HG02943 (cell line): ENCODE measurements around the gene AGXT.

Source experiments
- ATAC-seq: cut with Tn5 transposase; IDR thresholded peaks from one replicate; pipeline ENCODE4 v1.9.1; 2021; ENCODE audit warnings: mild to moderate bottlenecking, low read depth, moderate library complexity; ENCODE audit not compliant: unreplicated experiment

AGXT gene

DNA sequence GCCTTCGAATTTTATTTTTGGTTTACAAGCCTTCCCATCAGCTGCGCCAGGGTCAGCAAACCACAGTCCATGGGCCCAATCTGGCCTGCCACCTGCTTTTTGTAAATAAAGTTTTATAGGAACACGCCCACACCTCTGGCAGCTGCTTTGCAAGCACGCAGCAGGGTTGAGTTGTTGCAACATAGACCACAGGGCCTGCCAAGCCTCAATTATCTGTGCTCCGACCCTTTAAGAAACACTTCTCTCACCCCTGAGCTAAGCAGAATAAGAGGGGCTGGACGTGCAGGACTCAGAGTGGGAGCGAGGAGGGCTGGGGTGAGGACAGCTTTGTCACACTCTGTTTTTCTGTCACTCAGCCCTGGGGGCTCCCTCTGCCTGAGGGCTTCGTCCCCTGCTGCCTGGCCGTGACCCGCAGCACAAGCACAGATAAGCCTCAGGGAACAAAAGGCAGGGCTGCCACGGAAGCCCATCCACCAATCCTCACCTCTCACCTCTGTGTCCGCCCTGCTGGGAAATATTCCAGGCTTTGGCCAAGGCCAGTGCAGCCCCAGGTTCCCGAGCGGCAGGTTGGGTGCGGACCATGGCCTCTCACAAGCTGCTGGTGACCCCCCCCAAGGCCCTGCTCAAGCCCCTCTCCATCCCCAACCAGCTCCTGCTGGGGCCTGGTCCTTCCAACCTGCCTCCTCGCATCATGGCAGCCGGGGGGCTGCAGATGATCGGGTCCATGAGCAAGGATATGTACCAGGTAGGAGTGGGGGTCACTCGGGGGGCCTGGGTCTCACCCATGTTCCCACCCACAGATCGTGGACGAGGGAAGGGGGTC is at the start of gene AGXT:
Gene AGXT (plus strand): TSS at position 539 of the 823 bp plus-strand sequence. CDS start 42 bp downstream, at position 581.
- ATAC-seq = no peak

DNA sequence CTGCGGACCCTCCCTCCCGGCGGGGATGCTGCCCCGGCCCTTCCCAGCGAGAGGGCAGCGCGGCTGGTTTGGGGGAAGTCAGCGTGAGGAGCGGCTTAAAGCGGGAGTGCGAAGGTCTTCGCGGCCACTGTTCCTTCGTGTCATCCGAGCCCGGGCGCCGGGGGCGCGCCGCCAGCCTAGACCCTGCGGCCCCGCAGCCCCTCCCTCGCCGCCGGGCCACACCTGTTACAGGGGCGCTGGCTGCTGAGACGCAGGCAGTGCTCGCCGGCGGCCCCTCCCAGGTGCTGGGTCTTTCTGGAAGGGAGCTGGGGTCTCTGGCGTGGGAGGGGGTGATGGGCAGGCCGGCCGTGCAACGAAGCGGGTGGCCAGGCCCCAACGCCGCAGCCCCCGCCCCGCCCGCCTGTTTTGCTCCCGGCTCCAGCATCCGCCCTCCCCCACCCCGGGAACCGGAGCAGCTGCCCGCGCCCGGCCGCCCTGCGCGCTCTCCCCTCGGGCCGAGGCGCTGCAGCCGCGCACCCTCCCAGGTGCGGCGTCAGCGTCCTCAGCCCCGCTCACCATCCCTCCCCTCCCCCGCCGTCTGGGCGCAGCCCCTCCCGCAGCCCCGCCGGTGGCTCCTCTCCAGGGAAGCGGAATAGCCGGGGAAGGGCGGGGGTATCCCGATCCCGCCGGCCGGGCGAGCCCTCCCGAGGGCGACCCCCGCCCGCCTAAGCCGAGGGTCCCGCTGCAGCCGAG is 49.3 kb upstream of the AGXT start:
- no peak for ATAC-seq

DNA sequence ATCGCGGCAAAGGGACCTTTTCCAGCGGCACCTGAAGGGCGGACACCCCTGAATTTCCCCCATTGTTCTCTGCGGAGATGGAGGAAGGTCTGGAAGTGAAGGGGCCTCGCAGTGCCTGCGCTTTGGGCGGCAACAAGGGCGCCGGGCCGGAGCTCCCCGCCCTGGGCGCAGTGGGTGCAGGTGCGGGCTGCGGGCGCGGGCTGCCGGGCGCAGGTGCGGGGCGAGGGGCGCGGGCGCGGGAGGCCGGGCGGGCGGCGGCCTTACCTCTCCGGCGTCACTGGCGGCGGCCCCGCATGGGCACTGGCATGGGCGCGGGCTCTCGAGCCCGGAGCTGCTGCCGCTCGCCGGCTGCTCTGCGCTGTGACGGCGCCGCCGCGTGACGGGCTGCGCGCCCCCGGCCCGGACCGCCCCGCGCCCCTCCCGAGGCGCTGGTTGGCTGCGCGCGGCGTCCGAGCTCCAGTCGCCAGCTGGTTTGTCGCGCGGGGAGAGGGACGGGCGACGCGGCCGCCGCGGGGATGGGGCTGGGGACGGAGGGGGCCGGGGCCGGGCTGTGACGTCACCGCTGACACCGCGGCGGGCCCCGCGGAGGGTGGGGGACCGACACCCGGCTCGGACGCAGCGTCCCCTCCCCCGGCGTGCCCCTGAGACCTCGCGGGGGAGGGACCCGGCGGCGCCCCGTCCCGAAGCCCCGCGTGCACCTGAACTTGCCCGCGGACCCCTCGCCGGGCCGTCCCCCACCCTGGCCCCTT is 48.6 kb upstream of the AGXT start, which contains the start of gene KIF1A:
Gene KIF1A (minus strand): TSS at position 362 of the 749 bp plus-strand sequence. CDS start 22,467 bp downstream, outside the sequence.
- ATAC-seq = no peak

DNA sequence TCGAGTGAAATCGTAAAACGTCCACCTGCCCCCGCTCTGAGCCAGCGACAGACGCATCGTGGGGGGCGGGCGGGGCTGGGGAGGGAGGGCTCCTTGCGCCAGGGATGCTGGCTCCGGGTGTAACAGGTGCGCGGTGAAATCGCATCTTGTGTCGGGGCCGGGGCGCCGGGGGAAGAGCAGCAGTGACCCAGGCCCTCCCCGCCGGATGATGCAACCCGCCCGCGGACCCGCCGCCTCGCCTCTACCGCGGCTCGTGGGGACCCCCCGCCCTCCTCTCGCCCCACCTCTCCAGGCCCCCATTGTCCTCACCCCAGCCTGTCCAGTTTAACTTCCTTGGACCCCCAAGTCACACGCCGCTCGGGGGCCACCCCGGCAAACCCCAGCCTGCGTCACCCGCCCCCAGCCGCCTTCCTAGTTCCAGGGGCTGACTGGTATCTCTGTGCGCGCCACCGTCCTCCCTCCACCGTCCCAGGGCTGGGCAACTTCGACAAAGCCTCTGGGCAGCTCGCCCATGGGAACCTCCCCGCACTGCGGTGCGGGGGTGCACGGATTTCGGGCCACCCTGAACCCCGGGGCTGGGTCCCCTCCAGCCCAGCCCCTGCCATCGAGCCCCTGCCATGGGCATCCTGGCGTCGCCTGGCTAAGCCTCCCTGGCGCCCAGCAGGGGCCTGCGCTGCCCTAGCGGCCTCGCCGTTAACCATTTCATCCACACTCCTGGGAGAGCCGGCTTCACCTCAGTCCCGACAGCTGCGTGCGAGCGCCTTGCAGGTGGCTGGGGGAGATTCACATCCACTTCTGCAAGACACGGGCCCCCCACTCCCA is 47.8 kb upstream of the AGXT start:
- no peak for ATAC-seq

DNA sequence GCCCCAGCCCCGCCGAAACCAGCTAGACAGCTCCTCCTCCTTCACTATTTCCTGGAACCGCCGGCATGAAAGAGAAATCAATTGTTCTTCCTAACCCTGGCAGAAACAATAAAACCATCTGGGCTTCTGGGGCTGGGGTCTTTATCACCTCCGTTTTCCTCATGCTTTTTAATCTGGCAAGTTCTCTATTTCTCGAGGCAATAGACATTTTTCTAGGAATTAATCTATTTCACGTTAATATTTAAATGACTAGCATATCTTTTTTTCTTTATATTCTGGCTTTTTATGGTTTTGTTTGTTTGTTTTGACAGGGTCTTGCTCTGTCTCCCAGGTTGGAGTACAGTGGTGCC is 47.2 kb upstream of the AGXT start:
- ATAC-seq = no peak

DNA sequence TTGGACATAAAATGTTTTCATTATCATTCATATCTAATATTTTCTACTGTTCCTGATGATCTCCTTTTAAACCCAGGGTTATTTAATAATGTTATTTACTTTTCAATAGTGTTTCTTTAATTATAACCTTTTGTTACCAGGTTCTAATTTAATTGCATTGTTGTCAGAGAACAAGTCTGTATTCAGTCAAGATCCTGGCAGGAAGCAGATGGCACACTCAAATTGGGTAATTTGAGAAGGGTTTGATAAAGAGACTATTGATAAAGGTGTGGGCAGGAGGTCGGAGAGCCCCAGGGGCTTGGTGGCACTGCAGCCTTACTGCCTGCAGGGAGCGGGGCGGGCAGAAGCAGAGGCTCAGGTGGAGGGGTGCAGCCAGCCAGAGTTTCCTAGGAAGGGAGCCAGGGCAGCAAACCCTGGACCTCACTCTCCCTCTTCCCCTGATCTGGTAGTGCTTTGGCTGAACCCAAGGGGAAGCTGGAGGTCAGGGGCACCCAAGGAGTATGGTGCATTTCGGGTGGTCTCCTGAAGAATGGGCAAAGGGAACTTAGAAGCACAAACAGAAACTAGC is 46.3 kb upstream of the AGXT start:
- ATAC-seq = no peak

DNA sequence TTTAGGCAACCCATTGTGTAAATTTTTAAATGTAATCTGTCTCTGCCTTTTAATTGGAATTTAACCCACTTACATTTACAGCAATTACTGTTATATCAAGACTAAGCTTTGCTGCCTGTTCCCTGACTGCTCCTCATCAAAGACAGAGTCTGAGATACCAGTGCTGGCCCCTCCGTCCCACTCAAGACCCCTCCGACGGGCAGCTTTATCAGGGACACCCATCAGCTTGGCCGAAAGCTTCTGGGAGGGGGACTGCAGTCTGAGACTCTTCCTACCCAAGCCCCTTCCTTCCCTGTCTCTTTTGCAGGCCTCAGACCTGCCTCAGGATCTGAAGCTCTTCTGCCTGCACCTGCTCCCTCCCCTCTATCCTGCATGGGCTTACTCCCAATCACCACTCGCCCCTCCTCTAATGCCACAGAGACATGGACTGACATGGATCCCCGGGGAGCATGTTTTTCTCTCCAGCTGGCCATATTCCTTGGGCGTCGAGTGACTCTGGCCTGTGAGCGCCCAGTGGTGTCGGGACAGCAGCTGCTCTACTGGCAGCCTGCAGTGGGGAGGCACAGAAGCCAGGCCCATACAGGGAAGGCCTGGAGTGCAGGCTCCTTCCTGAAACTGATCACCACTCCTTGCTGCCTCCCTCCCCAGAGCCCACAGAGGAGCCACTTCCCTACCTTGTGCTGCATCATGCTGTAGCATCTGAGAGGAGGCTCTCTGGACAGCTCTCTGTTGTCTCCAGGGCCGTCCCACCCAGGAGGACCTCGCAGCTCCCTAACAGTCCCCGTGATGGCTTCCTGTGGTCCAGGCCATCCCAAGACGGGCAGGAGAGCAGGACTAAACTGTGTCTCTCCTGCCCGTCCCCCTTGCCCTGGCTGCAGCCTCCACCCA is 44.9 kb upstream of the AGXT start:
- ATAC-seq = no peak

DNA sequence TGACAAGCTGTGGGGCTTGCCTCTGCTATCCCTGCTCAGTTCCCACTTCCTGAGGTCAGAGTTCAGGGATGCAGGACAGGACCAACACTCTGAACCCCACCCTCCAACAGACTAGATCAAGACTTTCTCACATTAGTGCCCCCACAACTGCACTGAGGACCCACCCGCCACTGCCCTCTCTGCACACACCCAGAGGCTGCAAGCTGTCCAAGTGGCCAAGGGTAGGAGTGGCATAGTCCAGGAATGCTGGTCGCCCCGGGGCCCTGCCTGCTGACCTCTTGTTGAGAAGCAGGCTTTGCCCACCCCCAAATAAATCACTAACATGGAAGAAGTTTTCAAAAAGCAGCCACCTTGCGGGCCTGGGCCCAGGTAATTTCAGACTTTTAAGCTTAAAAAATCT is 43.1 kb upstream of the AGXT start:
- no peak for ATAC-seq

DNA sequence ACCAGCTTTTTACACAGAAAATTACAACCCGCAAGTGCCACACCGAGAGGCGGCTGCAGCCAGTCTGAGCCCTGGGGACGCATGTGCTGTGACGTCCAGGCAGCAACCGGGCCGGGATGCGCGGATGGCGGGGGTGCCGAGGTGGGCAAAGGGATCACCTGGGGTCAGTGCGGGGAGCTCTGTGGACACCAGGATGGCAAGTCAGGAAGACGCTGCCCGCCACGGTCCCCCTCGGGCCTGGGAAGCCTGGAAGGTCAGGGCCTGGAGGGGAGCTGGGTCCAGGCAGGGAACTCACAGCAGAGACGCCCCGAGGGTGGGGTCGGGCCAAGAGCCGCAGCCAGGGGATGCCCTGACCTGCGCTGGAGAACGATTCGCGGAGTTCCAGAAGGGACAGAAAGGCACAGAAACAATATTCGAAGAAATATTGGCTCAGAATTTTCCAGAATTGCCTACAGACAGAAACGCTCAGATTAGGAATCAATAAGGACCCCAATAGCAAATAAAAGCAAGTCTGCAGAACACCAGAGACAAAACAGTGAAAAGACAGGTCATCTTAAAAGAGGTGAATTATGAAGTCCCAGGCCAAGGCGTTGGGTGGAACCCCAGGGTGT is 36.9 kb upstream of the AGXT start:
- no peak for ATAC-seq

DNA sequence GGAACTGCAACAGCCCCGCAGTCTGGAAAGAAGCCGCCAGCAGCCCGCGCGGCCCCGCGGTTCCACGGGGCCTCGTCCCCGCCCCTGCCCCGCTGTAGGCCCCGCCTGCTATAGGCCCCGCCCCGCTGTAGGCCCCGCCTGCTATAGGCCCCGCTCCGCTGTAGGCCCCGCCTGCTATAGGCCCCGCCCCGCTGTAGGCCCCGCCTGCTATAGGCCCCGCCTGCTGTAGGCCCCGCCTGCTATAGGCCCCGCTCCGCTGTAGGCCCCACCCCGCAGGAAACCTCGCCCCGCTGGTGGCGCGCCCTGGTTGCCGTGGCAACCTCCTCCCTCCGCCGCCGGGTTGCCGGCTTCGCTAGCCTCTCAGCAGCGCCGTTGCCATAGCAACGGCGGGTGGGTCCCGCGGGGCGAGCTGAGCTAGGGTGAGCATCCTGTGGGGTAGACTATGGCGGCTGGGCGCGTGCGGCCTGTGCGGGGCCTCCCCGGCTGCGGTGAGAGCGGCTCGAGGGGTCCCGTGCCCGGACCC is 36.4 kb upstream of the AGXT start:
- no peak for ATAC-seq

DNA sequence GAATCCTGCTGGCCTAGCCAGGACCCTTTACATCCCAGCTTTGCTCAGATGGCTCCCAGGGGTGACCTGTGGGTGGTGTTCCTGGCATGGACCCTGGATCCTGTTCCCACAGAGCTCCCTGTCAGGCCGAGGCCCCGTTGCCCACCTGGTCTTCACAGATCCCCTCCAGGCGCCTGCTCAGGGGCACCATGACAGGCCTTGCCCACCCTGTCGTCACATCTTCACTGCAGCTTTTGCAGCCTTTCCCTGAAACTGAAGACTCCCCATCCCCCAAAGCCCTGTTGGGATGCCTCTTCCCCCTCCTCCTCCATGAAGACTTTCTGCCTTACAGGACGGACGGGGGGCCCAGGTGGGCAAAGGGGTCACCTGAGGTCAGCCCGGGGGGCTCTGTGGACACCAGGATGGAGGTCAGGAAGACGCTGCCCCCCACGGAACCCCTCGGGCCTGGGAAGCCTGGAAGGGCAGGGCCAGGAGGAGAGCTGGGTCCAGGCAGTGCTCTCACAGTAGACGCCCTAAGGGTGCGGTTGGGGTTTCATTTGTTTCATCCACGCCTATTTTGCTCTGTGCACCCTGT is 35.6 kb upstream of the AGXT start:
- no peak for ATAC-seq

DNA sequence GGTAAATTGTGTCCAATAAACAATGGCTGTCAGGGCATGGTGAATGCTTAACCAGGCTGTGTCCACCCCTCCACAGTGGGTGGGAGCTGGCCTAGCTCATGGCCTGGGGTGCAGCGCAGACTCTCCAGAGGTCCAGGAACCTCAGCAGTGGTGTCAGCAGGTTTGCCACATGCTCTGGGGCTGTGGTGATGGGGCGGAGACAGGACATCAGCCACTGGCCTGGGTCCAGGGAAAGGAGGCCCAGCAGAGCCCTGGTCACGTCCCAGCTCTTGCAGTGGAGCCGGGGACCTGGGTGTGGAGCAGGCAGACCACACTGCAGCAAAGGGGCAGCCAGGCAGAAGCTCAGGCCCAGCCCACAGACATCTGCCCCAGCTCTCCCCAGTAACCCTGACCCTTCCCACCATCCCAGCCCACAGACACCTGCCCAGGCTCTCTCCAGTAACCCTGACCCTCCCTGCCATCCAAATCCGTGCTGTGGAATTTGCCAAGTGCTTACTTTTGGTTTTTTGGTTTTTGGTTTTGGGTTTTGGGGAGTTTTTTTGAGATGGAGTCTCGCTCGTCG is 34.8 kb upstream of the AGXT start:
- no peak for ATAC-seq

DNA sequence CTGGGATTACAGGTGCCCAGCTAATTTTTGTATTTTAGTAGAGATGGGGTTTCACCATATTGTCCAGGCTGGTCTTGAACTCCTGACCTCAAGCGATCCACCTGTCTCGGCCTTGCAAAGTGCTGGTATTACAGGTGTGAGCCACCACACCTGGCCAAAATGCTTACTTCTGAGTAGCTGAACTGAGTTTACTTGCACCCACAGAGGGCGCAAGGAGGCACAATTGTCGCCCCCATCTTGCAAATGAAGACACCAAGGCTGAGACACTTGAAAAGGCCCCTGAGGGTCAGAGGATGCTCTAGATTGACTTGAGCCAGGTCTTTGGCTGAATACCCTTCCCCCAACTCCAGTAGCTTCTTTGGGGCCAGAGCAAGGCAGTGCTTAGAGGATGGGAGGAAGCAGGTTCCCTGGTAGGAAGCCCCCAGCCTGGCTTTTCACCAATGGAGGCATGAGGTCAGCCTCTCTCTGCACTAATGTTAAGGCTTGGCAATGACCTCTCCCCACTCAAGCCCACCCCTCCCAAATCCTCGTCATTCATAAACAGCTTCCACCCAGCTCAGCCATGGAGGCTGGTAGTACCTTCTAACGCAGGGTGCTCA is 34.1 kb upstream of the AGXT start:
- no peak for ATAC-seq

DNA sequence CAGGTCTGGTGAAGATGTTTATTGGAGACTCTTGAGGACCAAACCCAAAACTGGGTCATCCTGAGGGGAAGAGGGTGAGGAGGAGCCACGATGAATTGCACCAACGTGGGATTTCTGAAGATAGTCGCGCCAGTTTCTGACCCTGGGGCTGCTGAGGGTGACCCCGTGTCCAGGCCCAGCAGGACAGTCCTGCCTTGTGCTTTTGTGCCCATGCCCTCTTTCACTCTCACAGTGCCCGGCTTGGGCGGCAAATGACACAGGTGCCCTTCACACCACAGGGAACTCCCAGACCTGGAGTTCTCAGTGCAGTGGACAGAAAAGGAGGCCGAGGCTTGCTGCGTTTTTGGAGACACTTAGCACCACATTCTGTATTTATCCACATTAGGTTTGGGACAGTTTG is 33.1 kb upstream of the AGXT start:
- ATAC-seq = no peak

DNA sequence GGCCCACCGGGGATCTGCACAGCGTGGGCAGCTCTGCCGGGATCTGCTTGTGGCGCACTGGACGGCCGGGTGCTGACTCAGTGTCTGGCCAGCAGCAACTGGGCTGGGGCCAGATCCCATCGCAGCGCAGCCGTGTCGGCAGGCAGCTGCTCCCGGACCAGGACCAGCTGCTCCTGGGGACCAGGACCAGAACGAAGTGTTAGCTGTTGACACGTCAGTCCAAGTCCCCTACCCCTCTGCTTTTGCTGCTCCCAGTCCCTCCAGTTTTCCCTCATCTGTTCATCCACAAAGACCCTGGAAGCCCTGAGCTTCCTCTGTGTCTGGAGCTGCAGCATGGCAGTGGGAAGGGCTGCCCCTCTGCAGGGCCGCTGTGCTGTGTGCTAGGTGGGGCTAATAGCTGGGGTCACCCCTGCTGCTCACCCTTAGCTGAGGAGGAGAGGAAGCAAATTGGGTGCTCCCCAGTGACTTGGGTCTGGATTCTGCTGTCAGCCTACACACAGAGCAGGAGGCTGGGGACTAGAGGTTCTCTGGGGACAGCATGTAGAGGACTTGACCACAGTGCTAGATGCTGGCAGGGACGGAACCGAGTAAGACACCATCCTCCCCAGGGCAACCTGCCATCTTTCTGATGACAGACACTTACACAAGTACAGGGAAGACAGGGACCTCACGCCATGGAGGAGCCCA is 31.7 kb upstream of the AGXT start:
- no peak for ATAC-seq

DNA sequence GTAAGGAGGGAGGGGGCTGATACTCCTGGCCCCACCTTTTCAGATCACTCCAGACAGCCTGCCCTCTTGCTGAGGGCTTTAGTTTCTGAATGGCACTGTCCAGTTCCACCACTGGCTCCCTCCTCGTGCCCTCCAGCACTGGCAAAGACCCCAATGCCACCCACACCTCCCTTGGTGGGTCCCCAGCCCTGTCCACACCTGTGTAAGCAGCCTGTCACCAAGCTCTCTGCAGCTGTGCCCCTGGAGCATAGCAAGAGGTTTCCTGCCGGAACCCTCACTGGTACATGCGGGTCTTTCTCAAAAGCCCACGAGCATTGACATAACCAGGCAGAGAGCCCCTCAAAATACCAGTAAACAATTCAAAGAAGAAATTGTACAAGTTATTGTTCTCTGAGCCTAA is 31.0 kb upstream of the AGXT start:
- no peak for ATAC-seq
